Effector CD4-positive, alpha-beta T cell (primary cell): ENCODE data around the gene RAB8A.
"Not testable (repeated sequence)": the region's sequence is repeated elsewhere in the genome, so short reads cannot be mapped to it uniquely, and the experiment has no call there.

Experiments used
- DNase-seq: peaks from one replicate; pipeline ENCODE4 v3.0.0-alpha.2; 2020

The RAB8A gene

GRCh38 chr19:16143399-16144215 is 31.9 kb downstream of the RAB8A start, which contains the start of gene HSH2D:
Gene HSH2D, plus strand, starts transcription at chr19:16143685. Its CDS starts 5,066 bp downstream, at chr19:16148751.
- peak; percentile 68 for DNase-seq

GRCh38 chr19:16144216-16144581 is 32.5 kb downstream of the RAB8A start:
- no peak for DNase-seq

GRCh38 chr19:16146112-16146511 is 34.4 kb downstream of the RAB8A start:
- no peak for DNase-seq

- DNase-seq: no peak
Measured at GRCh38 chr19:16148443-16149229, 36.9 kb downstream of the RAB8A start.

GRCh38 chr19:16153582-16154336 is 42.1 kb downstream of the RAB8A start:
- DNase-seq: no peak

GRCh38 chr19:16154557-16154956 is 42.9 kb downstream of the RAB8A start:
- DNase-seq: no peak

GRCh38 chr19:16155128-16155527 is 43.4 kb downstream of the RAB8A start:
- no peak for DNase-seq

GRCh38 chr19:16156904-16157303 is 45.2 kb downstream of the RAB8A start:
- DNase-seq: no peak

- no peak for DNase-seq
Measured at GRCh38 chr19:16157601-16158000, 45.9 kb downstream of the RAB8A start.

- no peak for DNase-seq
Measured at GRCh38 chr19:16159655-16160054, 48.0 kb downstream of the RAB8A start.

GRCh38 chr19:16160445-16160942 is 48.8 kb downstream of the RAB8A start:
- no peak for DNase-seq

- DNase-seq: no peak
Measured at GRCh38 chr19:16160943-16161560, 49.4 kb downstream of the RAB8A start.

GRCh38 chr19:16161840-16162239 is 50.2 kb downstream of the RAB8A start:
- no peak for DNase-seq

GRCh38 chr19:16164222-16164890 is 52.7 kb downstream of the RAB8A start:
- no peak for DNase-seq

GRCh38 chr19:16166417-16166816 is 54.7 kb downstream of the RAB8A start:
- no peak for DNase-seq

GRCh38 chr19:16167055-16167454 is 55.4 kb downstream of the RAB8A start:
- no peak for DNase-seq

- no peak for DNase-seq
Measured at GRCh38 chr19:16168465-16169081, 56.9 kb downstream of the RAB8A start.

GRCh38 chr19:16170134-16170533 is 58.4 kb downstream of the RAB8A start:
- DNase-seq: no peak

GRCh38 chr19:16175954-16176353 is 64.3 kb downstream of the RAB8A start:
- no peak for DNase-seq

GRCh38 chr19:16178866-16179265 is 67.2 kb downstream of the RAB8A start:
- DNase-seq: not testable (repeated sequence)

GRCh38 chr19:16180611-16181010 is 68.9 kb downstream of the RAB8A start:
- DNase-seq: no peak
